SK-N-MC (cell line): ENCODE measurements around the gene TSPAN4.

ENCODE experiments used
- EZH2 ChIP-seq: fragments of 200-600 bp; sonication (generic); IDR thresholded peaks from one replicate; pipeline ENCODE4 v1.6.1; 2017; ENCODE audit warnings: antibody characterized with exemption
- FOXP2 ChIP-seq: optimal IDR thresholded peaks from 2 replicates; pipeline ENCODE3; 2011; ENCODE audit warnings: mild to moderate bottlenecking, moderate library complexity; ENCODE audit not compliant: insufficient read depth; ENCODE audit errors: extremely low read length, control extremely low read depth
- POLR2AphosphoS5 ChIP-seq: IDR thresholded peaks from 2 replicates; pipeline ENCODE4 v1.6.1; 2012; ENCODE audit warnings: mild to moderate bottlenecking, low read depth, low read length, borderline replicate concordance

- no peak for TF ChIP-seq POLR2AphosphoS5
- no peak for TF ChIP-seq EZH2
- TF ChIP-seq FOXP2, result no peak
Measured at GRCh38 chr11:886568-886967, 43.9 kb downstream of the TSPAN4 start.
